Mucosa of descending colon (tissue), 3 donors: ENCODE results near the gene ADRA2A. TPM values are rescaled to one million over a fixed set of nuclear protein-coding genes. Genes with fewer than 3 reads are reported as not detected.
A peak's percentile ranks its signal among the peaks of the same experiment; 100 is the strongest.

Experiments
- ATAC-seq: fragments of 200-7000 bp; cut with Tn5 transposase; one replicate; pipeline ENCODE4 v1.9.1; 2020; ENCODE audit warnings: mild to moderate bottlenecking, moderate library complexity
- DNase-seq, 3 donors: peaks; one replicate each; pipeline ENCODE4 v3.0.0-alpha.2; 2020
- H3K36me3 ChIP-seq: fragments of 200-600 bp; one replicate; pipeline ENCODE4 v1.8.0; 2021; ENCODE audit warnings: low read depth, mild to moderate bottlenecking
- H3K4me1 ChIP-seq: fragments of 200-600 bp; one replicate; pipeline ENCODE4 v1.8.0; 2021; ENCODE audit warnings: low read depth, mild to moderate bottlenecking
- H3K4me3 ChIP-seq: fragments of 200-600 bp; one replicate; pipeline ENCODE4 v1.8.0; 2021; ENCODE audit warnings: mild to moderate bottlenecking
- H3K9me3 ChIP-seq: fragments of 200-600 bp; one replicate; pipeline ENCODE4 v1.8.0; 2021; ENCODE audit warnings: mild to moderate bottlenecking
- intact Hi-C, 2 donors: fragments of 100-400 bp; cut with DNase I in 1 of 2; cut with micrococcal nuclease in 1 of 2; formaldehyde crosslinking; loops; one replicate each; pipeline versions ENCODE4 v1.11.0 to v1.11.1; 2022; cut with DNase I, micrococcal nuclease
- total RNA-seq, 3 donors: library from RNA; stranded (reverse); fragmentation: NEBNext Ultra II Directional in 2 of 3; extraction: Animal tissue kit (Norgen Biotek cat#: 25700) in 2 of 3; gene quantifications; one replicate each; pipeline versions ENCODE4 v1.2.1 to v1.2.4, GENCODE V29; 2021 to 2023
- TF ChIP-seq, protein P1 (sequence below): fragments of 200-600 bp; IDR thresholded peaks from one replicate; pipeline ENCODE4 v1.8.0; 2022; ENCODE audit warnings: antibody characterized with exemption, mild to moderate bottlenecking
- donor health status: DM: no; HTN: no; CAD: no; lungs with moderate emphysema.
- donor health status: DM: no; HTN: no; CAD: no.
- donor health status: DM: no; HTN: yes; CAD: no.

The ADRA2A gene
- total RNA-seq, 3 donors from 2014 or later, result 10.9 to 16.2 (median 12.8) TPM

DNA sequence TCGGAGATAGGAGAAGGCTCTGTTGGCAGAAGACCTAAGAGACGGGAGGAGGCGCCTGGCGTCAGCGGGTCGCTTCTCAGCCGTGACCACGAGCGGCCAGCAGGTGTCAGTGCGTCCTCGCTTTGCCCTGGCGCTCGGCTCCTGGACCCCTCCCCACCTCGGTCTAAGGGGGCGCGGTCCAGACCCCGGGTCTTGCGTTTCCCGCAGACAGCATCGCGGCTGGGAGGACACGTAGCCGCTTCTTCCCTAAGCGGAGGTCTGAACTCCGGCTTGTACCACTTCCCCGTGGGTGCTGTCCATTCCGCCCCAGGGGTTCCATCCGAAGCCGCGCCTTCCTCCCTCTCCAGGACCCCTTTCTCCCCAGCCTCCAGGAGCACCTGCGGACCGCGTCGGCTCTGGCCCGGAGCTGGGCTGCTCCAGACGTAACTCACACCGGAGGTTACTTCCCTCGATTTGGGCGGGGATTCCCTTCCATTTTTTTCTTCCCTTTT, 593 bp upstream of the ADRA2A start:
- ATAC-seq (peak; percentile 81), DNase-seq (peak; percentile 76 to 84 (median 81))
- TF ChIP-seq, protein P1, sequence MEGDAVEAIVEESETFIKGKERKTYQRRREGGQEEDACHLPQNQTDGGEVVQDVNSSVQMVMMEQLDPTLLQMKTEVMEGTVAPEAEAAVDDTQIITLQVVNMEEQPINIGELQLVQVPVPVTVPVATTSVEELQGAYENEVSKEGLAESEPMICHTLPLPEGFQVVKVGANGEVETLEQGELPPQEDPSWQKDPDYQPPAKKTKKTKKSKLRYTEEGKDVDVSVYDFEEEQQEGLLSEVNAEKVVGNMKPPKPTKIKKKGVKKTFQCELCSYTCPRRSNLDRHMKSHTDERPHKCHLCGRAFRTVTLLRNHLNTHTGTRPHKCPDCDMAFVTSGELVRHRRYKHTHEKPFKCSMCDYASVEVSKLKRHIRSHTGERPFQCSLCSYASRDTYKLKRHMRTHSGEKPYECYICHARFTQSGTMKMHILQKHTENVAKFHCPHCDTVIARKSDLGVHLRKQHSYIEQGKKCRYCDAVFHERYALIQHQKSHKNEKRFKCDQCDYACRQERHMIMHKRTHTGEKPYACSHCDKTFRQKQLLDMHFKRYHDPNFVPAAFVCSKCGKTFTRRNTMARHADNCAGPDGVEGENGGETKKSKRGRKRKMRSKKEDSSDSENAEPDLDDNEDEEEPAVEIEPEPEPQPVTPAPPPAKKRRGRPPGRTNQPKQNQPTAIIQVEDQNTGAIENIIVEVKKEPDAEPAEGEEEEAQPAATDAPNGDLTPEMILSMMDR, result peak; percentile 65
- intact Hi-C loops, result loop anchor here in 1 of 2 donors (5.0 kb wide), 2 partner anchors 131 to 521 kb away; no protein-coding TSS in a partner anchor
- peaks cover 22% of the 10 kb centered on the region for H3K4me1 ChIP-seq
- peak overlapping the region; percentile 15 for H3K4me3 ChIP-seq
- H3K9me3 ChIP-seq, result no peaks in the 10 kb centered on the region
- H3K36me3 ChIP-seq, result no peaks in the 10 kb centered on the region

DNA sequence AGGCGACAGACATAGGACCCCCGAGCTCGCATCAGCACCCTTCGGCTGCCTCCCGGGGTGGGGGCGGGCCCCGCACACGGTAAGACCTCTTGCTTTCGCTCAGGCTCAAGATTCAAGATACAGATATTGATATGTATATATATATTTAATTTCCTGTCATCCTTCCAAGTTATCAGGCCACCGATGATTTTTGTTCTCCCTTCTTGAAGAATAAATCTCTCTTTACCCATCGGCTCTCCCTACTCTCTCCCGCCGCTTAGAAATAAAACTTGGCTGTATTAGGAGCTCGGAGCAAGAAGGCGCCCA, 603 bp downstream of the ADRA2A start:
- intact Hi-C loops, result loop anchor here in 1 of 2 donors (5.0 kb wide), 2 partner anchors 130 to 520 kb away; no protein-coding TSS in a partner anchor
- TF ChIP-seq, protein P1, result no peak
- no peak for ATAC-seq
- DNase-seq, result no peak
- Histone ChIP-seq H3K4me3 (peak overlapping the region; percentile 17), H3K36me3 (no peaks in the 10 kb centered on the region), H3K9me3 (no peaks in the 10 kb centered on the region), H3K4me1 (peaks cover 22% of the 10 kb centered on the region)

DNA sequence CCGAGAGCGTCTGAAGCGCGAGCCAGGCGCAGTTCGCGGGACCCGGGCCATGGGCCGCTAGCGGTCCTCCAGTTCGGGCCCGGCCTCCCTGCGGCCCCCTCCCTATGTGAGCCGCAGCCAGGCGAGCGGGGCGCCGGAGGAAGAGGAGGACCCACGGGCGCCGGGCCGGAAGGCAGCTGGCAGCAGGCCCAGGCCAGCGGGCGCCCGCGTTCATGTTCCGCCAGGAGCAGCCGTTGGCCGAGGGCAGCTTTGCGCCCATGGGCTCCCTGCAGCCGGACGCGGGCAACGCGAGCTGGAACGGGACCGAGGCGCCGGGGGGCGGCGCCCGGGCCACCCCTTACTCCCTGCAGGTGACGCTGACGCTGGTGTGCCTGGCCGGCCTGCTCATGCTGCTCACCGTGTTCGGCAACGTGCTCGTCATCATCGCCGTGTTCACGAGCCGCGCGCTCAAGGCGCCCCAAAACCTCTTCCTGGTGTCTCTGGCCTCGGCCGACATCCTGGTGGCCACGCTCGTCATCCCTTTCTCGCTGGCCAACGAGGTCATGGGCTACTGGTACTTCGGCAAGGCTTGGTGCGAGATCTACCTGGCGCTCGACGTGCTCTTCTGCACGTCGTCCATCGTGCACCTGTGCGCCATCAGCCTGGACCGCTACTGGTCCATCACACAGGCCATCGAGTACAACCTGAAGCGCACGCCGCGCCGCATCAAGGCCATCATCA, 1.1 kb downstream of the ADRA2A start:
- intact Hi-C loops, result loop anchor here in 1 of 2 donors (5.0 kb wide), 2 partner anchors 129 to 519 kb away; no protein-coding TSS in a partner anchor
- H3K36me3 ChIP-seq, result no peaks in the 10 kb centered on the region
- TF ChIP-seq, protein P1, result no peak
- H3K4me1 ChIP-seq, result peaks cover 22% of the 10 kb centered on the region
- DNase-seq (peak; percentile 33 to 64 (median 57)), ATAC-seq (peak; percentile 21)
- peak overlapping the region; percentile 17 for H3K4me3 ChIP-seq
- no peaks in the 10 kb centered on the region for H3K9me3 ChIP-seq

DNA sequence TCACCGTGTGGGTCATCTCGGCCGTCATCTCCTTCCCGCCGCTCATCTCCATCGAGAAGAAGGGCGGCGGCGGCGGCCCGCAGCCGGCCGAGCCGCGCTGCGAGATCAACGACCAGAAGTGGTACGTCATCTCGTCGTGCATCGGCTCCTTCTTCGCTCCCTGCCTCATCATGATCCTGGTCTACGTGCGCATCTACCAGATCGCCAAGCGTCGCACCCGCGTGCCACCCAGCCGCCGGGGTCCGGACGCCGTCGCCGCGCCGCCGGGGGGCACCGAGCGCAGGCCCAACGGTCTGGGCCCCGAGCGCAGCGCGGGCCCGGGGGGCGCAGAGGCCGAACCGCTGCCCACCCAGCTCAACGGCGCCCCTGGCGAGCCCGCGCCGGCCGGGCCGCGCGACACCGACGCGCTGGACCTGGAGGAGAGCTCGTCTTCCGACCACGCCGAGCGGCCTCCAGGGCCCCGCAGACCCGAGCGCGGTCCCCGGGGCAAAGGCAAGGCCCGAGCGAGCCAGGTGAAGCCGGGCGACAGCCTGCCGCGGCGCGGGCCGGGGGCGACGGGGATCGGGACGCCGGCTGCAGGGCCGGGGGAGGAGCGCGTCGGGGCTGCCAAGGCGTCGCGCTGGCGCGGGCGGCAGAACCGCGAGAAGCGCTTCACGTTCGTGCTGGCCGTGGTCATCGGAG, 1.8 kb downstream of the ADRA2A start:
- no peak for DNase-seq
- Histone ChIP-seq H3K4me3 (no peak overlapping the region), H3K9me3 (no peaks in the 10 kb centered on the region), H3K4me1 (peaks cover 22% of the 10 kb centered on the region), H3K36me3 (no peaks in the 10 kb centered on the region)
- TF ChIP-seq, protein P1, result no peak
- ATAC-seq, result no peak
- intact Hi-C loops, result loop anchor here in 1 of 2 donors (5.0 kb wide), 2 partner anchors 129 to 519 kb away; no protein-coding TSS in a partner anchor

DNA sequence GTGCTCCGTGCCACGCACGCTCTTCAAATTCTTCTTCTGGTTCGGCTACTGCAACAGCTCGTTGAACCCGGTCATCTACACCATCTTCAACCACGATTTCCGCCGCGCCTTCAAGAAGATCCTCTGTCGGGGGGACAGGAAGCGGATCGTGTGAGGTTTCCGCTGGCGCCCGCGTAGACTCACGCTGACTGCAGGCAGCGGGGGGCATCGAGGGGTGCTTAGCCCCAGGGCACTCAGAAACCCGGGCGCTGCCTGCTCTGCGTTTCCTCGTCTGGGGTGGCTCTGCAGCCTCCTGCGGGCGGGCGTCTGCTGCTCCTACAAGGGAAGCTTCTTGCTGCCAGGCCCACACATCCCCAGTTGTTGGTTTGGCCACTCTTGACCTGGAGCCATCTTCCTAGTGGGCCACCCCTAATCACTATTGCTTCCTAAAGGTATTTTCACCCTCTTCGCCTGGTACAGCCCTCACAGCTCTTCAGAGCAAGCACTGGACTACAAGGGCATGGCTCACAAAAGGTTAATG, 2.5 kb downstream of the ADRA2A start:
- ATAC-seq (no peak), DNase-seq (no peak)
- H3K9me3 ChIP-seq, result no peaks in the 10 kb centered on the region
- TF ChIP-seq, protein P1, result no peak
- intact Hi-C loops, result loop anchor here in 1 of 2 donors (5.0 kb wide), 2 partner anchors 128 to 518 kb away; no protein-coding TSS in a partner anchor
- H3K4me3 ChIP-seq, result no peak overlapping the region
- H3K36me3 ChIP-seq, result no peaks in the 10 kb centered on the region
- peaks cover 22% of the 10 kb centered on the region for H3K4me1 ChIP-seq
